Measurements from ENCODE around the gene ARL13B.

DNA sequence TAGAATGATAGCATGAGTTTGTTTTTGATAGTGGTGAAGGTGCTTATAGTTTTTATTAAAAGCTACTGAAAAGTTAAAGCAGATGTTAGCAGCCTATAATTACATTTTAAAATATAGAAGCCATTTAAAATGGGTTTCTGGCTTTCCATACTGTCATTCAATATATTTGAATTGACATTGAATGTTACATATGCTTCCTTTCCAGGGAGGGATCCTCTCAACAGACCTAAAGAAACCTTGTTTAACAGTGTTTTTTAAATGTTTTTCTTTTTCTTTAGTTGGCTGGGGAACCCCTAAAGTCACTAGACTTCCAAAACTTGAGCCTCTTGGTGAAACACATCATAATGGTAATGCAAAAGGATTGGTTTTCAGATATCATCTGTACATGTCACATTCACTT is 70.6 kb downstream of the ARL13B start:
- TF ChIP-seq, protein P1, sequence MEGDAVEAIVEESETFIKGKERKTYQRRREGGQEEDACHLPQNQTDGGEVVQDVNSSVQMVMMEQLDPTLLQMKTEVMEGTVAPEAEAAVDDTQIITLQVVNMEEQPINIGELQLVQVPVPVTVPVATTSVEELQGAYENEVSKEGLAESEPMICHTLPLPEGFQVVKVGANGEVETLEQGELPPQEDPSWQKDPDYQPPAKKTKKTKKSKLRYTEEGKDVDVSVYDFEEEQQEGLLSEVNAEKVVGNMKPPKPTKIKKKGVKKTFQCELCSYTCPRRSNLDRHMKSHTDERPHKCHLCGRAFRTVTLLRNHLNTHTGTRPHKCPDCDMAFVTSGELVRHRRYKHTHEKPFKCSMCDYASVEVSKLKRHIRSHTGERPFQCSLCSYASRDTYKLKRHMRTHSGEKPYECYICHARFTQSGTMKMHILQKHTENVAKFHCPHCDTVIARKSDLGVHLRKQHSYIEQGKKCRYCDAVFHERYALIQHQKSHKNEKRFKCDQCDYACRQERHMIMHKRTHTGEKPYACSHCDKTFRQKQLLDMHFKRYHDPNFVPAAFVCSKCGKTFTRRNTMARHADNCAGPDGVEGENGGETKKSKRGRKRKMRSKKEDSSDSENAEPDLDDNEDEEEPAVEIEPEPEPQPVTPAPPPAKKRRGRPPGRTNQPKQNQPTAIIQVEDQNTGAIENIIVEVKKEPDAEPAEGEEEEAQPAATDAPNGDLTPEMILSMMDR (IDR thresholded peaks at IDR 0.05 in 4 of 5, conservative IDR thresholded peaks at IDR 0.05 in 1 of 5): no peak
- TF ChIP-seq POLR2A (IDR thresholded peaks at IDR 0.05): no peak

All from gastrocnemius medialis (tissue), 4 donors.